HG03139 (cell line): ENCODE data around the gene ARPP19.
"Not testable (repeated sequence)": the region's sequence is repeated elsewhere in the genome, so short reads cannot be mapped to it uniquely, and the experiment has no call there.

Source experiments
- ATAC-seq: cut with Tn5 transposase; IDR thresholded peaks from one replicate; pipeline ENCODE4 v1.9.1; 2021; ENCODE audit not compliant: unreplicated experiment

The ARPP19 gene

GRCh38 chr15:52551762-52552161 is 17.1 kb downstream of the ARPP19 start:
- ATAC-seq, result no peak

- ATAC-seq, result not testable (repeated sequence)
Observed at GRCh38 chr15:52551186-52551585, 17.6 kb downstream of the ARPP19 start.

- no peak for ATAC-seq
Observed at GRCh38 chr15:52546031-52546751, 22.6 kb downstream of the ARPP19 start.

GRCh38 chr15:52540374-52541012 is 28.3 kb downstream of the ARPP19 start:
- no peak for ATAC-seq

- ATAC-seq, result no peak
Observed at GRCh38 chr15:52537459-52537858, 31.4 kb downstream of the ARPP19 start.

GRCh38 chr15:52532427-52532826 is 36.4 kb downstream of the ARPP19 start:
- no peak for ATAC-seq

GRCh38 chr15:52529940-52530339 is 38.9 kb downstream of the ARPP19 start:
- no peak for ATAC-seq

- ATAC-seq, result no peak
Observed at GRCh38 chr15:52529341-52529924, 39.4 kb downstream of the ARPP19 start.

- ATAC-seq, result peak; percentile 76
Observed at GRCh38 chr15:52528564-52529340, 40.1 kb downstream of the ARPP19 start, which contains the start of gene MYO5A. Gene MYO5A, minus strand, starts transcription at chr15:52528880. Its CDS starts 74 bp downstream, at chr15:52528806.

GRCh38 chr15:52527911-52528563 is 40.8 kb downstream of the ARPP19 start:
- ATAC-seq, result peak; percentile 2

- ATAC-seq, result no peak
Observed at GRCh38 chr15:52527196-52527910, 41.5 kb downstream of the ARPP19 start.

GRCh38 chr15:52524223-52525136 is 44.4 kb downstream of the ARPP19 start:
- no peak for ATAC-seq

- no peak for ATAC-seq
Observed at GRCh38 chr15:52523647-52524046, 45.2 kb downstream of the ARPP19 start.

- no peak for ATAC-seq
Observed at GRCh38 chr15:52523192-52523591, 45.6 kb downstream of the ARPP19 start.

GRCh38 chr15:52521682-52522081 is 47.1 kb downstream of the ARPP19 start:
- ATAC-seq, result no peak

- ATAC-seq, result no peak
Observed at GRCh38 chr15:52520421-52520820, 48.4 kb downstream of the ARPP19 start.

- ATAC-seq, result no peak
Observed at GRCh38 chr15:52518487-52519371, 50.1 kb downstream of the ARPP19 start.

- no peak for ATAC-seq
Observed at GRCh38 chr15:52517014-52517413, 51.8 kb downstream of the ARPP19 start.
